Measurements from ENCODE around the gene NCSTN.

GRCh38 chr1:160325252-160325651, 17.9 kb upstream of the NCSTN start:
- TF ChIP-seq, protein P1, sequence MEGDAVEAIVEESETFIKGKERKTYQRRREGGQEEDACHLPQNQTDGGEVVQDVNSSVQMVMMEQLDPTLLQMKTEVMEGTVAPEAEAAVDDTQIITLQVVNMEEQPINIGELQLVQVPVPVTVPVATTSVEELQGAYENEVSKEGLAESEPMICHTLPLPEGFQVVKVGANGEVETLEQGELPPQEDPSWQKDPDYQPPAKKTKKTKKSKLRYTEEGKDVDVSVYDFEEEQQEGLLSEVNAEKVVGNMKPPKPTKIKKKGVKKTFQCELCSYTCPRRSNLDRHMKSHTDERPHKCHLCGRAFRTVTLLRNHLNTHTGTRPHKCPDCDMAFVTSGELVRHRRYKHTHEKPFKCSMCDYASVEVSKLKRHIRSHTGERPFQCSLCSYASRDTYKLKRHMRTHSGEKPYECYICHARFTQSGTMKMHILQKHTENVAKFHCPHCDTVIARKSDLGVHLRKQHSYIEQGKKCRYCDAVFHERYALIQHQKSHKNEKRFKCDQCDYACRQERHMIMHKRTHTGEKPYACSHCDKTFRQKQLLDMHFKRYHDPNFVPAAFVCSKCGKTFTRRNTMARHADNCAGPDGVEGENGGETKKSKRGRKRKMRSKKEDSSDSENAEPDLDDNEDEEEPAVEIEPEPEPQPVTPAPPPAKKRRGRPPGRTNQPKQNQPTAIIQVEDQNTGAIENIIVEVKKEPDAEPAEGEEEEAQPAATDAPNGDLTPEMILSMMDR (IDR thresholded peaks at IDR 0.05), result no peak
- TF ChIP-seq EP300 (IDR thresholded peaks at IDR 0.05) (no peak), POLR2A (IDR thresholded peaks at IDR 0.05) (no peak), POLR2AphosphoS5 (IDR thresholded peaks at IDR 0.05) (no peak)

Data from stomach (tissue), 4 donors.